Gastrocnemius medialis (tissue), 4 donors: ENCODE results near the gene HYAL2. TPM values are rescaled to one million over a fixed set of nuclear protein-coding genes. Genes with fewer than 3 reads are reported as not detected.
A peak's percentile ranks its signal among the peaks of the same experiment; 100 is the strongest.
"Not testable (repeated sequence)": the region's sequence is repeated elsewhere in the genome, so short reads cannot be mapped to it uniquely, and the experiment has no call there.

Experiments
- ATAC-seq, 2 donors: fragments of 150-250 bp; one replicate each; pipeline ENCODE4 v1.9.1; 2016
- DNase-seq, 2 donors: peaks; one replicate each; pipeline ENCODE4 v3.0.0-alpha.2; 2019
- H3K27ac ChIP-seq, 4 donors: fragments of 200-600 bp; sonication (generic); 1 replicate in 1 of 4; 2 replicates in 3 of 4; pipeline ENCODE4 v1.5.1; 2016 to 2018; ENCODE audit warnings: mild to moderate bottlenecking in 2 of 4, moderate library complexity in 1 of 4
- H3K27me3 ChIP-seq, 3 donors: fragments of 200-600 bp; sonication (generic) in 2 of 3; 1 replicate in 1 of 3; 2 replicates in 2 of 3; pipeline versions ENCODE4 v1.5.1 to v1.6.0; 2016 to 2019; ENCODE audit warnings: mild to moderate bottlenecking in 1 of 3, moderate library complexity in 1 of 3
- H3K36me3 ChIP-seq, 2 donors: fragments of 200-600 bp; sonication (generic) in 1 of 2; one replicate each; pipeline ENCODE4 v1.5.1; 2017 to 2018
- H3K4me1 ChIP-seq, 2 donors: fragments of 200-600 bp; sonication (generic) in 1 of 2; one replicate each; pipeline ENCODE4 v1.5.1; 2016 to 2017; ENCODE audit warnings: mild to moderate bottlenecking in 2 of 2
- H3K4me3 ChIP-seq, 4 donors: fragments of 200-600 bp; sonication (generic) in 3 of 4; 1 replicate in 1 of 4; 2 replicates in 3 of 4; pipeline ENCODE4 v1.5.1; 2016 to 2019; ENCODE audit warnings: mild to moderate bottlenecking in 2 of 4
- H3K9me3 ChIP-seq, 3 donors: fragments of 200-600 bp; sonication (generic) in 2 of 3; 1 replicate in 1 of 3; 2 replicates in 2 of 3; pipeline ENCODE4 v1.5.1; 2016 to 2019
- POLR2A ChIP-seq, 2 donors: fragments of 450-650 bp; IDR thresholded peaks; one replicate each; pipeline ENCODE4 v1.6.1; 2017; ENCODE audit warnings: antibody characterized with exemption in 2 of 2, mild to moderate bottlenecking in 2 of 2, moderate library complexity in 2 of 2
- in situ Hi-C, 4 donors: fragments of 200-750 bp; cut with MboI; loops; one replicate each; pipeline versions ENCODE4 v1.15.0 to v1.8.0; 2017; ENCODE audit warnings: low sequenced_read_pairs in 4 of 4
- intact Hi-C: fragments of 100-400 bp; cut with DNase I; formaldehyde crosslinking; loops from one replicate; pipeline ENCODE4 v1.15.1; 2023; ENCODE audit warnings: low total_unique reads
- total RNA-seq, 4 donors: library from RNA; depleted of rRNA; stranded (reverse); fragments of >200 nt; gene quantifications; one replicate each; pipeline versions ENCODE4 v1.1.0 to v1.2.3, GENCODE V29; 2016
- TF ChIP-seq, protein P1 (sequence below), 5 experiments: fragments of 450-650 bp in 3 of 5; fragments of 200-600 bp in 2 of 5; sonication (generic) in 2 of 5; IDR thresholded peaks in 4 of 5; conservative IDR thresholded peaks in 1 of 5; 1 replicate in 4 of 5; 2 replicates in 1 of 5; pipeline ENCODE4 v1.5.1; 2016 to 2019; ENCODE audit warnings: antibody characterized with exemption in 5 of 5, mild to moderate bottlenecking in 3 of 5, moderate library complexity in 3 of 5

The HYAL2 gene
- total RNA-seq, 4 donors from 2014 or later, result 47.0 to 69.8 (median 65.4) TPM

DNA sequence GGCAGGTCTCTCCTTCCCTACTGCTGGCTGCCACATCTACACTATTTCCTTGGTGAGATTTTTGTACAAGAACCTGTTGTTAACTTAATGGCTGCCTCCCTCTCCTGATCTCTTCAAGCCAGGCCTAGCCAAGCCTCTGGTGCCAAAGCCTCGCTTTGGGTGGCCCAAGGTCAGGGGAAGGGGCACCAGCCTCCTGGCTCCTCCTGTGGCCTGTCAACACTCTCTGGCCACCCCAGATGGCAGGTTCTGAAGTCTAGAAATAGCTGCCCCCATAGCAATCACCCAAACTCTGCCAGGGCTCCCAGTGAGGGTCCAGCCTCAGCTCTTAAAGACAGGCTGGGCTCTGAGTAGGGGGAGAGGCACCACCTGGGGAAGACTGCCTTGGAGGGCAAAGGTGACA is 35.3 kb downstream of the HYAL2 start:
- H3K4me3 ChIP-seq, result no peak overlapping the region
- peak overlapping the region in 1 of 4 donors; percentile 41 for H3K27ac ChIP-seq
- TF ChIP-seq, protein P1, sequence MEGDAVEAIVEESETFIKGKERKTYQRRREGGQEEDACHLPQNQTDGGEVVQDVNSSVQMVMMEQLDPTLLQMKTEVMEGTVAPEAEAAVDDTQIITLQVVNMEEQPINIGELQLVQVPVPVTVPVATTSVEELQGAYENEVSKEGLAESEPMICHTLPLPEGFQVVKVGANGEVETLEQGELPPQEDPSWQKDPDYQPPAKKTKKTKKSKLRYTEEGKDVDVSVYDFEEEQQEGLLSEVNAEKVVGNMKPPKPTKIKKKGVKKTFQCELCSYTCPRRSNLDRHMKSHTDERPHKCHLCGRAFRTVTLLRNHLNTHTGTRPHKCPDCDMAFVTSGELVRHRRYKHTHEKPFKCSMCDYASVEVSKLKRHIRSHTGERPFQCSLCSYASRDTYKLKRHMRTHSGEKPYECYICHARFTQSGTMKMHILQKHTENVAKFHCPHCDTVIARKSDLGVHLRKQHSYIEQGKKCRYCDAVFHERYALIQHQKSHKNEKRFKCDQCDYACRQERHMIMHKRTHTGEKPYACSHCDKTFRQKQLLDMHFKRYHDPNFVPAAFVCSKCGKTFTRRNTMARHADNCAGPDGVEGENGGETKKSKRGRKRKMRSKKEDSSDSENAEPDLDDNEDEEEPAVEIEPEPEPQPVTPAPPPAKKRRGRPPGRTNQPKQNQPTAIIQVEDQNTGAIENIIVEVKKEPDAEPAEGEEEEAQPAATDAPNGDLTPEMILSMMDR (IDR thresholded peaks at IDR 0.05 in 4 of 5, conservative IDR thresholded peaks at IDR 0.05 in 1 of 5), result no peak
- intact Hi-C loops, result no loop called here
- in situ Hi-C loops, result loop anchor here in 1 of 4 donors (25.0 kb wide), 1 partner anchor 350 kb away; the partner anchor contains the start of genes MON1A and RBM6
- H3K36me3 ChIP-seq, result peaks cover 0 to 38% of the 10 kb centered on the region in 2 donors
- no peak for ATAC-seq
- DNase-seq, result no peak
- peaks cover 8 to 13% of the 10 kb centered on the region in 2 donors for H3K4me1 ChIP-seq
- no peaks in the 10 kb centered on the region for H3K9me3 ChIP-seq
- no peaks in the 10 kb centered on the region for H3K27me3 ChIP-seq

DNA sequence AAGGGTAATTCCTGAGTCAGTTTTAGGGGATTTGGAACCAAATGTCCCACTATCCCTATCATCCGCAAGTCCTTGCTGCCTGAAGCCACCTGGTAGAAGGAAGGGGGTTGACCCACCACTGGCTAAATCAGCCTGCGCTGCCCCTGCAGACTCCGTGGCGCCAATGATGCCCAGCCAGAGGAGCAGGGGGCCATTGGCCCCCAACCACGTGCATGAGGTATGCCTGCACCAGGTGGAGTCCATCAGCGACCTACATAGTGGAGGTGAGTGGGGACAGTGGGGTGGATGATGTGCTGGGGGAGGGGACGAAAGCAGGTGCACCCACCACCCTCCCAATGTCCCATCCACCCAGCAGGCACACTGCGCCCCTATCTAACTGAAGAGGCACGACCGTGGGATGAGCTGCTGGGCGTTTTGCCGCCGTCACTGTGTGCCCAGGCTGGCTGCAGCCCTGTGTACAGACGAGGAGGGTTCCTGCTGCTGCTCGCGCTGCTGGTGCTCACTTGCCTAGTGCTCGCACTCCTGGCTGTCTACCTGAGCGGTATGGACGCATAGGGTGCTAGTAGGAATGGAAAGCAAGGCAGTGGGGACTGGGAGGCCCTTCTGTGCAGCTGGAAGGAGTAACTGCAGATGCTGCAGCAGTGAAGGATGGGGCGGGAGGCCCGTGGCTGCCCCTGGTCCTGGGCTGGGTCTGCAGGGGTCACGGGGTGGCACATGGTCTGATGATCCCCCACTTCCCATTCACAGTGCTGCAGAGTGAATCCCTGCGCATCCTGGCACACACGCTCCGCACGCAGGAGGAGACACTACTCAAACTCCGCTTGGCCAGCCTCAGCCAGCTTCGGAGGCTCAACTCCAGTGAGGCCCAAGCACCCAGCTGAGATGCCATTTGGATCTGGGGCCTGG is 36.0 kb downstream of the HYAL2 start:
- H3K27ac ChIP-seq, result peak overlapping the region in 1 of 4 donors; percentile 41
- no peaks in the 10 kb centered on the region for H3K27me3 ChIP-seq
- no peak overlapping the region for H3K4me3 ChIP-seq
- in situ Hi-C loops, result loop anchor here in 1 of 4 donors (25.0 kb wide), 1 partner anchor 349 kb away; the partner anchor contains the start of genes MON1A and RBM6
- H3K9me3 ChIP-seq, result no peaks in the 10 kb centered on the region
- intact Hi-C loops, result no loop called here
- peaks cover 8 to 12% of the 10 kb centered on the region in 2 donors for H3K4me1 ChIP-seq
- ATAC-seq (no peak), DNase-seq (no peak)
- peaks cover 0 to 38% of the 10 kb centered on the region in 2 donors for H3K36me3 ChIP-seq
- TF ChIP-seq, protein P1 (IDR thresholded peaks at IDR 0.05 in 4 of 5, conservative IDR thresholded peaks at IDR 0.05 in 1 of 5), result no peak
- TF ChIP-seq POLR2A (IDR thresholded peaks at IDR 0.05), result no peak

DNA sequence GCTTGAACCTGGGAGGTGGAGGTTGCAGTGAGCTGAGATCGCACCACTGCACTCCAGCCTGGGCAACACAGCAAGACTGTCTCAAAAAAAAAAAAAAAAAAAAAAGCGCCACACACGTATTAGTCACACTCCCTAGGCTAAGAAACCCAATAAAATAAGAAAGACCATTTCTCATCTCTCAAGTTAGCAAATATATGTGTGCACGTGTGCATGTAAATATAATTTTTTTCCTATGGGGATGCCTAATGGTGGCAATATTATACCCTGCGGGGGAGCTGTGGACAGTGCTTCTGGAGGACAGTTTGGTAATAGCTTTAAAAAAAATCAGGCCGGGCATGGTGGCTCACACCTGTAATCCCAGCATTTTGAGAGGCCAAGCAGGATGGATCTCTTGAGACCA is 38.4 kb downstream of the HYAL2 start:
- peaks cover 4 to 12% of the 10 kb centered on the region in 2 donors for H3K4me1 ChIP-seq

DNA sequence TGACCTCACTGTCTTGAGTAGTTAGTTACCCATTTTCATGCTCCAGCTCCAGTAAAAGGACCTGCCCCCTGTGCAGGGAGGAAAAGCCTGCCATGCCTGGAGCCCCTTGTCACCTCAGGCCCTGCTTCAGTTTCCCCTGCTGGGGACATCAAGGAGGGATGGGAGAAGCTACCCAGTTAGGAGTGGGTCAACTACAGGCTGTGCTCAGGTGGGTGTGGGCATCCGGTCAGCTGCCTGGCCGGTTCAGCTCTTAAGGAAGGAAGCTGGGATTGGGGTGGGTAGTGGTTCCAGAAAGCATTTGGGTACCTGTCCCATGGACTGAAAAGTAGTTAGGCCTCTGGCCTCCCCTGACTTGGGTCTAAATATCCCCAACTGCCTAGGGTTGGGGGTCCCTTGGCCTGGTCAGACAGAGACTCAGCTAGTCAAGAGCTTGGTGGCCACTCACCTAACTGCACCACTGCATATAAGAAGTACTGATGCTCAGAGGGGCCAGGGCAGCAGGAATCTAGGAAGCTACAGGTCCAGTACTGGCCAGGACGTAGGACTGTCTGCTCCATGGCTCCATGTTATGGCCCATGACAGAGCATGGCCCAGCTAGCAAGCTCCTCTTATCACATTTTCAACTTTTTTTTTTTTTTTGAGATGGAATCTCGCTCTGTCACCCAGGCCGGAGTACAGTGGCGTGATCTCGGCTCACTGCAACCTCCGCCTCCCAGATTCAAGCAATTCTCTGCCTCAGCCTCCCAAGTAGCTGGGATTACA is 43.1 kb downstream of the HYAL2 start:
- peaks cover 15 to 22% of the 10 kb centered on the region in 2 donors for H3K4me1 ChIP-seq
- no peaks in the 10 kb centered on the region for H3K9me3 ChIP-seq
- ATAC-seq (peak; percentile 12 to 28), DNase-seq (no peak)
- H3K4me3 ChIP-seq, result peak overlapping the region in 2 of 4 donors; percentile 25 to 34
- no peaks in the 10 kb centered on the region for H3K36me3 ChIP-seq
- TF ChIP-seq, protein P1 (IDR thresholded peaks at IDR 0.05 in 4 of 5, conservative IDR thresholded peaks at IDR 0.05 in 1 of 5), result no peak
- no peak for TF ChIP-seq POLR2A (IDR thresholded peaks at IDR 0.05)
- peak overlapping the region; percentile 77 to 88 (median 82) for H3K27ac ChIP-seq
- in situ Hi-C loops, result loop anchor here in 1 of 4 donors (10.0 to 25.0 kb wide), 2 partner anchors 55 to 342 kb away; partner anchors contain the start of genes MON1A and RBM6
- no peaks in the 10 kb centered on the region for H3K27me3 ChIP-seq
- intact Hi-C loops, result no loop called here

More for the DNA sequence above, 38.4 kb downstream of the HYAL2 start:
- DNase-seq, H3K4me3 ChIP-seq, H3K27ac ChIP-seq, intact Hi-C loops, H3K27me3 ChIP-seq, ATAC-seq, H3K9me3 ChIP-seq: not testable (repeated sequence)
- in situ Hi-C loops, result loop anchor here in 1 of 4 donors (25.0 kb wide), 1 partner anchor 347 kb away; the partner anchor contains the start of genes MON1A and RBM6
- H3K36me3 ChIP-seq, result peaks cover 0 to 22% of the 10 kb centered on the region in 2 donors
